Activated T-helper 17 cell treated with anti-CD3 and anti-CD28 coated beads, Interleukin-2, amount 50 U/mL, for 72 hours (primary cell): ENCODE data around the gene ITGBL1. TPM values are rescaled to one million over a fixed set of nuclear protein-coding genes. Genes with fewer than 3 reads are reported as not detected.

Source experiments
- ATAC-seq: fragments of 150-1000 bp; cut with Tn5 transposase; replicated peaks from 2 replicates; pipeline ENCODE4 v1.10.0; 2021; ENCODE audit warnings: mild to moderate bottlenecking, moderate library complexity
- H3K27ac Mint-ChIP-seq: one replicate; pipeline ENCODE4 v1.8.0; 2022; ENCODE audit warnings: mixed read lengths
- H3K27me3 Mint-ChIP-seq: one replicate; pipeline ENCODE4 v1.8.0; 2022; ENCODE audit warnings: mixed read lengths
- H3K36me3 Mint-ChIP-seq: one replicate; pipeline ENCODE4 v1.8.0; 2022; ENCODE audit warnings: low read depth, mild to moderate bottlenecking, mixed read lengths
- H3K4me1 Mint-ChIP-seq: one replicate; pipeline ENCODE4 v1.8.0; 2022; ENCODE audit warnings: mixed read lengths
- H3K4me3 Mint-ChIP-seq: one replicate; pipeline ENCODE4 v1.8.0; 2022; ENCODE audit warnings: mild to moderate bottlenecking, mixed read lengths
- H3K9me3 Mint-ChIP-seq: one replicate; pipeline ENCODE4 v1.8.0; 2022; ENCODE audit warnings: mixed read lengths
- total RNA-seq, 2 donors: library from RNA; stranded (reverse); gene quantifications; one replicate each; pipeline ENCODE4 v1.2.3, GENCODE V29; 2022

ITGBL1 gene
- total RNA-seq, 2 donors from 2014 or later, result 0.05 TPM; not detected in 1

DNA sequence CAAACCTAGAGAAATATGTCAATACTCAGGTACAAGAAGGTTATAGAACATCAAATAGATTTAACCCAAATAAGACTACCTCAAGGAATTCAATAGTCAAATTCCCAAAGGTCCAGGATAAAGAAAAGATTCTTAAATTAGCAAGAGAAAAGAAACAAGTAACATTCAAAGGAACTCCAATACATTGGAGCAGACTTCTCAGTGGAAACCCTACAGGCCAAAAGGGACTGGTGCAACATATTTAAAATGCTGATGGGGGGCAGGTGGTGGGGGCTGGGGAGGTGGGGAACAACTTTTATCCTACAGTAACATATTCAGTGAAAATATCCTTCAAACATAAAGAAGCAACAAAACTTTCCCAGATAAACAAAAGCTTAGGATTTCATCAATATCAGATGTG, 23.1 kb downstream of the ITGBL1 start:
- Mint-ChIP-seq H3K4me3 (no peak overlapping the region), H3K36me3 (no peaks in the 10 kb centered on the region), H3K27me3 (peaks cover 10% of the 10 kb centered on the region), H3K4me1 (no peaks in the 10 kb centered on the region), H3K9me3 (no peaks in the 10 kb centered on the region), H3K27ac (no peak overlapping the region)
- no peak for ATAC-seq

DNA sequence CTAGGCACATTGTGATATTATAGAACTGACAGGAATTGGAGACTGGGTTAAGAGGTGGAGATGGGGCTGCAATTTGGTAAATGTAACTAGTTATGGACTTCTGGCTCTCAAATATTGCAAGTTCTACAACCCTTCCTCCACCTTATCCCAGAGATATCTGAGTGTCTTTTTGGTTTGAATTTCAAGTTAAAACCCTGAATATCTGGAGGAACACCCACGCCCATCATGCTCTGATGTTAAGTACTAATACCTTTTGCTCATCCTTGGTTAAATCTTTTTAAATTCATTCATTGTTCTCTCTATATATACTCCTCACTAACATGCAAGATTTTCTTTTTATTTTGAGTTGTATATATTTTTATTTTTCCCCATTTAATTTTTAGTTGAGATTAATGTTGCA, 28.9 kb downstream of the ITGBL1 start:
- H3K27me3 Mint-ChIP-seq, result peaks cover 4% of the 10 kb centered on the region
- H3K9me3 Mint-ChIP-seq, result no peaks in the 10 kb centered on the region
- H3K4me1 Mint-ChIP-seq, result no peaks in the 10 kb centered on the region
- H3K27ac Mint-ChIP-seq, result no peak overlapping the region
- no peak overlapping the region for H3K4me3 Mint-ChIP-seq
- no peaks in the 10 kb centered on the region for H3K36me3 Mint-ChIP-seq
- ATAC-seq, result no peak

DNA sequence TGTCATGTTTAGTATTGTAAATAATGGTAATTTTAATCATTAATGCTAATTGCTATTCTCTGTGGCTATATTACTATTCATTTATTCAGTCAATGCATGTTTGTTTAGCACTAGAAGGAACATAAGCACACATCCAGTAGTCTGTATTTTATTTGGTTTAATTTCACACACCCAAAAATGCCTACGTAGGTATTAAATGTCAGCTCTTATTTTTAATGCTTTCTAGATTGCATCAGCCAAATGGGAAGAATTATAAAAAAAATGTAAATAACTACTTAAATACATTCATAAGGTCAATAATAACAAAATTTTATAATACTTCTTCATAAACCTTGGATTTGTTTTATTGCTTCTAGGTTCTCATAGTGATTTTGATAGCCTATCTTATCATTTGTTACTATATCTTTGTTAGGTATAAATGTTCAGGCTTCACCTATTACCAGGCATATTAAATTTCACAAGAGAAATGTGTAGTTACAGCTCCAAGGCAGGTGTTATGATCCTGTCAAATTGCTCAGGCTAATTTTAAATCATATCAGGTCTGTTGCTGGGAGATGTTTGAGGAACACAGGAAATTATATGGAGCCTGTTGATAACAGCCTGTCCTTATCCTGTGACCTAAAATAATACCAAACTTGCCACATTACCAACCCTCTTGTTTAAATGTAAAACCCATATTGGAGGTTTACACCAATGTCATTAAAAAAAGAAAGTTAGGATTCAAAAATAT, 34.4 kb downstream of the ITGBL1 start:
- Mint-ChIP-seq H3K9me3 (no peaks in the 10 kb centered on the region), H3K27ac (no peak overlapping the region), H3K27me3 (no peaks in the 10 kb centered on the region), H3K36me3 (no peaks in the 10 kb centered on the region), H3K4me3 (no peak overlapping the region), H3K4me1 (no peaks in the 10 kb centered on the region)
- ATAC-seq, result no peak

DNA sequence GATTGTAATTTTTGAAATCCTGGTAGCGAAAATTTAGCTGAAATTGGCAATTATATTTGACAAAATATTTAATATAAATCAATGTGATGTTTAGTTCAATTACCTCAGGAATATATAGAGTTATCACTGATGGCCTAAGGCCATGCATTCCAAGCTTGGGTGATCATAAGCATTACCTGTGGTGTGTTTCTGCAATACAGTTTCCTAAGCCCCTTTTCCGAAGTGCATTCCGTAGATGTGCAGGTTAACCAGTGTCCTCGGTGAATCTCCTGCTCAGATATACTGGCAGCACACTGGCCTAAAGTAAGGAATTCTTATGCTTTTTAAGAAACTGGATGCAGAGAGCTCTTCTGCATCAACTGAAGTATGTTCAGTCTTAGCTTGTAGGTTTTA, 35.0 kb downstream of the ITGBL1 start:
- no peaks in the 10 kb centered on the region for H3K27me3 Mint-ChIP-seq
- no peak overlapping the region for H3K4me3 Mint-ChIP-seq
- ATAC-seq, result no peak
- no peaks in the 10 kb centered on the region for H3K9me3 Mint-ChIP-seq
- no peak overlapping the region for H3K27ac Mint-ChIP-seq
- no peaks in the 10 kb centered on the region for H3K4me1 Mint-ChIP-seq
- H3K36me3 Mint-ChIP-seq, result no peaks in the 10 kb centered on the region

DNA sequence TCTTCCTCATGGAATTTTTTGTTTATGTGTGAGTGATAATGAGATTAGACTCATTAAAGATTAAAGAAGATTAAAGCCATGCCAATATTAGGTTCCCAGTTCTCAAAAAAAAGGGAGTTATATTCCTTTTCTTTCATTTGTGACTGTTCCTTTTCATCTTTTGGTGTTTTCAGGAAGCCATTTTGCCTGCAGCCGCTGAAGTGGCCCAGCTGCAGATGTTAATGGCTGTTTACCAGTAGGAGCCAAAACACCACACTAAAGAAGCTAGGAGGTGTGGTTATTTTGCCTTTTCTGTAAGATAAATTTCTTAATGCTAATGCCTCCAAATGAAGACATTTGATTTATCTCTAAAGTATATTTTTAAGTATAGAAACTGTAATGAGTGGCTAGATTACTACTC, 36.3 kb downstream of the ITGBL1 start:
- ATAC-seq, result no peak
- no peaks in the 10 kb centered on the region for H3K9me3 Mint-ChIP-seq
- H3K27ac Mint-ChIP-seq, result no peak overlapping the region
- no peak overlapping the region for H3K4me3 Mint-ChIP-seq
- H3K36me3 Mint-ChIP-seq, result no peaks in the 10 kb centered on the region
- no peaks in the 10 kb centered on the region for H3K4me1 Mint-ChIP-seq
- H3K27me3 Mint-ChIP-seq, result no peaks in the 10 kb centered on the region

DNA sequence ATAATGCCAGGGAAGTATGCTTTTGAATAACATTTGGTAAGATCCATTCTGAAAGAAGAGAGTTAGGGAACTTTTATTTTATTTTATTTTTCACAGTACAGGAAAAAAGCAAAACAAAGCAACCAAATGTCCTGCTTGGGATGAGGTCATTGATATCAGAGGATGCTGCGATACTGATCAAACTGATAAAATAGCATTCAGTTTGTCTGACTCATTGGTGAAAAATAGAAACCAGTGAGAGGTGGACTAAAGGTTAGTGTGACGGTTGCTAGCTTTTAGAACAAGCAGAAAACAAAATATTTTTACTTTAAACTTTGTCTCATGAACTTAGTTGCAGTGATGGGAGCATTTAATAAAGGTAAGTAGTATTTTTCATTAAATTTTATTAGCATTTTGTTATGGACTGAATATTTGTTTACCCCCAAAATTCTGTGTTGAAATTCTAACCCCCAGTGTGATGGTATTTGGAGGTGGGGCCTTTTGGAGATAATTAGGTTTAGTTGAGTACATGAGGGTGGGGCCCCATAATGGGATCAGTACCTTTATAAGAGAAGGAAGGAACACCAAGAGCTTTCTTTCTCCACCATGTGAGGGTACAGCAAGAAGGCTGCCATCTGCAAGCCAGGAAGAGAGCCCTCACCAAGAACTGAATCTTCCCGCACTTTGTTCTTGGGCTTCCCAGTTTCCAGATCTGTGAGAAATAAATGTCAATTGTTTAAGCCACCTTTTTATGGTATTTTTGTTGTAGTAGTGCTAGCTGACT, 37.3 kb downstream of the ITGBL1 start:
- H3K9me3 Mint-ChIP-seq, result no peaks in the 10 kb centered on the region
- H3K4me3 Mint-ChIP-seq, result no peak overlapping the region
- no peaks in the 10 kb centered on the region for H3K36me3 Mint-ChIP-seq
- H3K27ac Mint-ChIP-seq, result no peak overlapping the region
- no peaks in the 10 kb centered on the region for H3K4me1 Mint-ChIP-seq
- ATAC-seq, result no peak
- no peaks in the 10 kb centered on the region for H3K27me3 Mint-ChIP-seq

DNA sequence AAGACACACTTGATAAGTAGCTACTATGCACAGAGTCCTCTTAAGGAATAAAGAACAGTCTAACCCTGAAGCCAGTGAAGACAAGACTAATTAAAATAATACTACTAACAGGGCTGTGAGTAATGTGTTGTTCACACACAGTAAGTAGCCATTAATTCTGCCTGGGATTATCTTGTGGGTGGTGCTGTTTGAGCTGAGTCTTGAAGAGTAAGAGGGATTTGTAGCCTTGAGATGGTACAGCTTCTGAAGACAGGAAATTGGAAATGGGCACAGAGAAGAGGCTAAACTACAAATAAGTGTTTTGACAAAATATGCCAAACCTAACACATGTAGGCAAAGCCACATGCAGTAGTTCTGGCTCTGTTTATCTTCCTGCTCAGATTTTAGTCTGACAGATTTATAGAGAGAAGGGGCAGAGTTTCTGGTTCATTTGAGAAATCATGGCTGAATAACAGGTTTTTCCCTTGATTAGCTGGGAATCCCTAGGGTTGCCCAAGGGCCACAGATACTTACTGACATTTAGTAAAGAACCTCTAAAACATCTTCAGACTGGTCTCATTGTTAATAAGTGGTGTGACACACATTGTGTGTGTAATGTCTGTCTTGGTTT, 38.0 kb downstream of the ITGBL1 start:
- Mint-ChIP-seq H3K27me3 (no peaks in the 10 kb centered on the region), H3K9me3 (no peaks in the 10 kb centered on the region), H3K27ac (no peak overlapping the region), H3K4me3 (no peak overlapping the region), H3K4me1 (no peaks in the 10 kb centered on the region), H3K36me3 (no peaks in the 10 kb centered on the region)
- no peak for ATAC-seq

DNA sequence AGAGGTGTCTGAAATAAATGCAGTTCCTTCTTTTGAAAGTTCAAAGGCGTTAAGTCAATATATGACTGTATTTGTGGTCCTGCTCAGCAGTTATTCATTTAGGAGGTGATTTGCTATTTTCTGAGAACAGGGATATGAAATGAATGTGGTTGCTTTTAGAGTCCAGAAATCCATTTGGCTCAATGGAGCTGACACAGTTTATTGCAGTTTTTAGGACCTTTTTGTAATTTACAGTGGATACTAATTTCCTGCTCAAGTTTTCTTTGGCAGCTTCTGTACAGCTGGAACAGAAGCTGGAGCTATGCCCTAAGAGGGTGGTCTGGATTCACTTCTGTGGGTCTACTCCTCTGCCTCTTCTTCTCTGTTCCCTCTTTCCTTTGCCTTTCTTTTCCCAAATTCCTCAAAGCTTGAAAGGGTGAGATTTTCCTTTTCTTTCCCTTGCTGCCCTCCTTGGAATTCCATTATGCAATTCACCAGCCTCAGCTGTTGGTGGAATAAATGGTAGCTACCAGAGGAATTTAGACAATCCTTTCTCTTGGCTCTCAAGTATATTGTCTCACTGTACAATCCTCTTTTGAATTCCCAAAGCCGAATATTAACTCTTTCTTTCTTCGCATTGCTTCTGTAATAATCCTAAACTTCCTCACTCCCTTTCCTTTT, 39.9 kb downstream of the ITGBL1 start:
- H3K4me1 Mint-ChIP-seq, result no peaks in the 10 kb centered on the region
- H3K27me3 Mint-ChIP-seq, result no peaks in the 10 kb centered on the region
- no peaks in the 10 kb centered on the region for H3K9me3 Mint-ChIP-seq
- H3K27ac Mint-ChIP-seq, result no peak overlapping the region
- no peak for ATAC-seq
- no peaks in the 10 kb centered on the region for H3K36me3 Mint-ChIP-seq
- H3K4me3 Mint-ChIP-seq, result no peak overlapping the region

DNA sequence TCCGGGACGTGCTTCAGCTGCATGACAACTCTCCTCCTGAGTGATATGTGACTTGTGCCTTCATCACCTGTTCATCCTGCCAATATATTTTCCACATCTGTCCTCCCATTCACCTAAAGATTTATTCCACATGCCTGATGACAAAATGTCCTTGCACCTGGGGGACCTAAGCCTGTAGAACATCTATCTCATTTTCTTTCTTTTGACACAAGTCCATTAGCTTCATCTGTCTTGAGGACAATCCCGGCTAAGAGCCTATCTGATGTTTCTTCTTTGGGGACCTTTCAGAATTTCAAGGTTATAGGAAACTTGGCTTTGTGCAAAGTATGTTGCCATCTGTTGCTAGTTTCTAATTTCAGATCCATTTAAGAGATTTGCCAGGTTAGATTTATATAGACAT, 41.1 kb downstream of the ITGBL1 start:
- H3K4me1 Mint-ChIP-seq, result no peaks in the 10 kb centered on the region
- no peaks in the 10 kb centered on the region for H3K27me3 Mint-ChIP-seq
- no peak for ATAC-seq
- H3K27ac Mint-ChIP-seq, result no peak overlapping the region
- H3K4me3 Mint-ChIP-seq, result no peak overlapping the region
- no peaks in the 10 kb centered on the region for H3K36me3 Mint-ChIP-seq
- no peaks in the 10 kb centered on the region for H3K9me3 Mint-ChIP-seq

DNA sequence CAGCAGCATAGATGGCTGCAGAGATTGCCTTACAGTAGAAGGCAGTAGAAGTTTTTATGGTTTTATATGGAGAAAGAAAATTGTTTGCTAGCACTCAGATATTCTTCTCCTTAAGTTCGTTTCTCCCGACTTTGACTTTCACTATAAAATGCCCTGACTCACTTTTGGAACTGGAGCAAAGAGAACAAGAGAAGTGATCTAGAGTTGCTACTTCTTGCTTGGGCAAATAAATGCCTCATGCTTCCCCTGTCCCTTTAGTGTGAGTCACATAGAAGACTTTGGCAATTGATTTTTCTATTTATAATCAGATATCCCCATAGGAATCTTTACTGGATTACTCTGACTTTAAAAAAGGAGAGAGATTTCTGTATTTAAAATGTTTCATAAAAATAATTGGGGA, 46.9 kb downstream of the ITGBL1 start:
- Mint-ChIP-seq H3K4me3 (no peak overlapping the region), H3K4me1 (no peaks in the 10 kb centered on the region), H3K9me3 (no peaks in the 10 kb centered on the region), H3K27me3 (peaks cover 12% of the 10 kb centered on the region), H3K27ac (no peak overlapping the region), H3K36me3 (no peaks in the 10 kb centered on the region)
- no peak for ATAC-seq

DNA sequence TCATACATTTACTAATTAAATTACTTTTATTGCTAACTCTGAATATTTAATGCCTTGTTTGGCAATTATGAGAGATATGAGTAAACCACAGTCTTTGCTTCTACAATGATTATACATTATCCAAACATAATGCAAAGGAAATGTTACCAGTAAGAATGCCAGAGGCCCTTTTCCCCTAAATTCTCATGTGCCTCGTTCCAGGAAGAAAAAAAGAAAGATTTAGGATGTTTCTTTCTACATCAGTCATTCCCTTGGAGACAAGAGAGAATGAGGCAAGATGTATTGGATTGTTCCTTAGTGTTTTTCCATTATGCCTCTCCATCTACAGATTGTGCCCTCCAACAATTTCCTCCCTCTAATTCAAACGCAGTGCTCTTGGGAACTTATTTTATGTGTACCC, 50.1 kb downstream of the ITGBL1 start:
- no peak overlapping the region for H3K27ac Mint-ChIP-seq
- no peaks in the 10 kb centered on the region for H3K4me1 Mint-ChIP-seq
- no peak overlapping the region for H3K4me3 Mint-ChIP-seq
- H3K27me3 Mint-ChIP-seq, result peaks cover 16% of the 10 kb centered on the region
- no peaks in the 10 kb centered on the region for H3K9me3 Mint-ChIP-seq
- no peaks in the 10 kb centered on the region for H3K36me3 Mint-ChIP-seq
- no peak for ATAC-seq

DNA sequence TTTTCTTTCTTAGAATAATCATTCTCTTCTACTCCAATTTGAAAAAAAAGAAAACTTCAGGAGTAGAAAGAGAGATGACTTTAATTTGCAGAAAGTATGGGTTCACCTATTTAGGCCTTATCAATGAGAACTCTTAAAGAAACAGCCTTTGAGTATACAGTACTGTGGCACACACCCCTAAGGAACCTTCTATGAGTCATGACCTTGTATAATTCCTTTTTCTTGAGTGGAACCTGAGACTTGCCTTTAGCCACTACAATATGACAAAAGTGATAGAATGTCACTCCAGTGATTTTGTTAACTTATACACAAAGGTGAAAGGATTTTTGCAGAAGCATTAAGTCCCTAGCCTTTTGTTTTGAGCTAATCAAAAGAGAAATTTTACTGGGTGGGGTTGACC, 58.7 kb downstream of the ITGBL1 start:
- Mint-ChIP-seq H3K27ac (no peak overlapping the region), H3K27me3 (peaks cover 10% of the 10 kb centered on the region), H3K36me3 (no peaks in the 10 kb centered on the region), H3K9me3 (no peaks in the 10 kb centered on the region), H3K4me3 (no peak overlapping the region), H3K4me1 (peaks cover 7% of the 10 kb centered on the region)
- no peak for ATAC-seq

DNA sequence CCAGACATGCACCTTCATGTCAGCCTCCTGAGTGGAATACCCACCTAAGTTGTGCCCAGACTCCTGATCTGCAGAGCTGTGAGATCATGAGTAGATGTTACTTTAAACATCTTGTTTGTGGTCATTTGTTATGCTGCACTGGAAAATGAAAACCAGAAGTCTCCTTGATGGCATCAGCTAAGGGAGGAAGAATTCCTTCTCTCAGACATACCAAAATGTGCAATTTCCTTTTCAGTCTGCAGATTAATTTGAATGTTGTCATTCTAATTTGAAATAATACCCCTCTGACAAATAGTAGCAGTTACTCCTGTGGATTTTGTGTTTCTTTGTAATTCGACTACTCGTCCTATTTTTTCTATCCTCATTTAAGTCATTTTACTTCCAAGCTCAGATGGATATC, 59.3 kb downstream of the ITGBL1 start:
- no peak for ATAC-seq
- Mint-ChIP-seq H3K4me1 (peaks cover 7% of the 10 kb centered on the region), H3K9me3 (no peaks in the 10 kb centered on the region), H3K27ac (no peak overlapping the region), H3K27me3 (peaks cover 8% of the 10 kb centered on the region), H3K4me3 (no peak overlapping the region), H3K36me3 (no peaks in the 10 kb centered on the region)

DNA sequence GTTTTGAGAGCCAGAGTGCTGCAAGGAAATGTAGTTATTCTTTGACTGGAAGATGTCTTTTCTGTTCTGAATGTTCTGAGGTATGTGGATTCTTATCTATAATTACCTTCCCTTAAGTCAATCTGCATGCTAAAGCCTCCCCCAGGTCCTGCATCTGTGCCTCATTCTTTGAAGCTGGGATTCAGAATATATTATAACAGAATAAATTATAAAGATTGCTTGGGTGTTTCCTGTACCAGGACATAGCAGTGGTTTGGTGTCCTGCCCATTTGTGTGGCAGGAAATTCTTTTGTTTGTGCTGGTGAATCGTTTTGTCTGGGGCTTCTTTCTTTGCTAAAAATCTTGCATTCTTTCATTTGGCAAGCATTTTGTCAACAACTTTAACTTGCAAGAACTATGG, 60.2 kb downstream of the ITGBL1 start:
- Mint-ChIP-seq H3K4me1 (peaks cover 7% of the 10 kb centered on the region), H3K9me3 (no peaks in the 10 kb centered on the region), H3K4me3 (no peak overlapping the region), H3K27me3 (peaks cover 6% of the 10 kb centered on the region), H3K27ac (no peak overlapping the region), H3K36me3 (no peaks in the 10 kb centered on the region)
- ATAC-seq, result no peak

DNA sequence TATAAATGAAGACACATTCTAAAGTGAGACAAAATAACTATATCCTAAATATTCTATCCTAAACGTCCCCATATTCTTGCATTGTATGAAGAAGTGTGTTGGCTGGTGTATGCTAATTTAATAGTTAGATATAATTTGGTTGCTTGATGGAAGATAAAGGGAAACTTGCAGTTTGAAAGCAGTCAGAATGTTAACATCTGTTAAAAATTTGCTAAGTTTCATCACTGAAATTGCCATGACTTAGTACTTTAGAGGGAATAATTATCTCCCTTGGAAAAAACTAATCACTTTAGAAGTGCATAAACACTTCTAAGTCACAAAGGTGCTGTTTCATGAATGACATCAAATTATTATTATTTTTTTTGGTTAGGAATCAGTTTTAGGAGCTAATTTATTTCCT, 61.6 kb downstream of the ITGBL1 start:
- no peak overlapping the region for H3K4me3 Mint-ChIP-seq
- H3K27ac Mint-ChIP-seq, result no peak overlapping the region
- no peaks in the 10 kb centered on the region for H3K36me3 Mint-ChIP-seq
- H3K9me3 Mint-ChIP-seq, result no peaks in the 10 kb centered on the region
- H3K27me3 Mint-ChIP-seq, result peaks cover 3% of the 10 kb centered on the region
- ATAC-seq, result no peak
- peaks cover 7% of the 10 kb centered on the region for H3K4me1 Mint-ChIP-seq
